Lung (tissue), 12 donors: ENCODE measurements around the gene TF. TPM values are rescaled to one million over a fixed set of nuclear protein-coding genes. Genes with fewer than 3 reads are reported as not detected.

Experiments used
- ATAC-seq: fragments of 200-7000 bp; cut with Tn5 transposase; one replicate; pipeline ENCODE4 v1.9.1; 2020; ENCODE audit warnings: moderate number of reproducible peaks; ENCODE audit not compliant: insufficient read depth, low FRiP score
- DNase-seq, 3 donors: peaks; one replicate each; pipeline ENCODE4 v3.0.0-alpha.2; 2013 to 2017
- H3K27ac ChIP-seq, 2 donors: one replicate each; pipeline ENCODE4 v1.5.1; 2013; ENCODE audit warnings: mild to moderate bottlenecking in 2 of 2, moderate library complexity in 2 of 2, control low read depth in 1 of 2, inconsistent platforms in 1 of 2, low read depth in 1 of 2, low read length in 1 of 2
- H3K27me3 ChIP-seq, 3 donors: one replicate each; pipeline ENCODE4 v1.5.1; 2013; ENCODE audit warnings: low read length in 2 of 3; ENCODE audit not compliant: control insufficient read depth in 3 of 3, insufficient read depth in 3 of 3
- H3K36me3 ChIP-seq, 4 donors: one replicate each; pipeline ENCODE4 v1.5.1; 2013; ENCODE audit warnings: low read length in 4 of 4, mild to moderate bottlenecking in 1 of 4, moderate library complexity in 1 of 4; ENCODE audit not compliant: control insufficient read depth in 4 of 4, insufficient read depth in 4 of 4
- H3K4me1 ChIP-seq, 5 donors: one replicate each; pipeline ENCODE4 v1.5.1; 2013; ENCODE audit warnings: low read length in 5 of 5, mild to moderate bottlenecking in 2 of 5, moderate library complexity in 1 of 5; ENCODE audit not compliant: control insufficient read depth in 5 of 5, insufficient read depth in 5 of 5
- H3K4me3 ChIP-seq: one replicate; pipeline ENCODE4 v1.5.1; 2013; ENCODE audit warnings: mild to moderate bottlenecking, control low read depth, moderate library complexity
- H3K9ac ChIP-seq, 2 donors: one replicate each; pipeline ENCODE4 v1.5.1; 2013; ENCODE audit warnings: low read length in 2 of 2, control low read depth in 1 of 2; ENCODE audit not compliant: insufficient read depth in 1 of 2
- H3K9me3 ChIP-seq, 4 donors: one replicate each; pipeline ENCODE4 v1.5.1; 2013; ENCODE audit warnings: low read length in 3 of 4, mild to moderate bottlenecking in 1 of 4, moderate library complexity in 1 of 4; ENCODE audit not compliant: control insufficient read depth in 4 of 4, insufficient read depth in 3 of 4
- CTCF ChIP-seq: IDR thresholded peaks from 2 replicates; pipeline ENCODE4 v1.5.1; 2012; ENCODE audit warnings: mild to moderate bottlenecking; ENCODE audit errors: control extremely low read depth, extremely low read depth
- WGBS, 2 donors: extraction: QIAGEN DNeasy Blood & Tissue Kit; methylation state at CpG; one replicate each; pipeline ENCODE4 v1.1.7; 2013; 5-methylcytosine and 5-hydroxymethylcytosine counted together
- polyA plus RNA-seq, 2 donors: library from polyadenylated mRNA; stranded (reverse); fragments of 200-250 nt; gene quantifications; one replicate each; pipeline ENCODE4 v1.2.1, GENCODE V29; 2013
- total RNA-seq, 2 donors: library from RNA; depleted of rRNA in 1 of 2; stranded (reverse); fragments of >200 nt in 1 of 2; gene quantifications; one replicate each; pipeline ENCODE4 v1.2.1, GENCODE V29; 2014 to 2021
- donor health status: control.
- donor health status: control.
- donor health status: Bipolar disorder and iron deficiency.
- donor health status: healthy.
- donor health status: DM: yes; HTN: yes; CAD: no.

The TF gene
- total and polyA plus RNA-seq, 4 donors, result 0.59 to 36.1 (median 15.7) TPM

GRCh38 chr3:133758568-133758928 is 12.4 kb downstream of the TF start:
- Histone ChIP-seq H3K9me3 (no peaks in the 10 kb centered on the region), H3K4me3 (no peak overlapping the region), H3K9ac (no peak overlapping the region), H3K27me3 (no peaks in the 10 kb centered on the region), H3K36me3 (no peaks in the 10 kb centered on the region), H3K4me1 (no peaks in the 10 kb centered on the region), H3K27ac (no peak overlapping the region)
- 75 to 87% methylated on average over 1 of the region's 1 CpG for WGBS, 2 donors
- no peak for DNase-seq
- no peak for ATAC-seq
- no peak for TF ChIP-seq CTCF

GRCh38 chr3:133758964-133759739 is 13.0 kb downstream of the TF start:
- no peak for DNase-seq
- Histone ChIP-seq H3K27ac (no peak overlapping the region), H3K9ac (no peak overlapping the region), H3K9me3 (no peaks in the 10 kb centered on the region), H3K4me3 (no peak overlapping the region), H3K4me1 (no peaks in the 10 kb centered on the region), H3K27me3 (no peaks in the 10 kb centered on the region), H3K36me3 (no peaks in the 10 kb centered on the region)
- ATAC-seq, result no peak
- 87 to 92% methylated on average over 9 of the region's 9 CpGs for WGBS, 2 donors
- no peak for TF ChIP-seq CTCF

- Histone ChIP-seq H3K9ac (no peak overlapping the region), H3K36me3 (no peaks in the 10 kb centered on the region), H3K27me3 (no peaks in the 10 kb centered on the region), H3K4me1 (peaks cover 0 to 4% (median 0%) of the 10 kb centered on the region in 5 donors), H3K27ac (no peak overlapping the region), H3K4me3 (no peak overlapping the region), H3K9me3 (no peaks in the 10 kb centered on the region)
- no peak for DNase-seq
- WGBS, 2 donors, result 79 to 83% methylated on average over 2 of the region's 2 CpGs
- ATAC-seq, result no peak
- TF ChIP-seq CTCF, result no peak
Observed at GRCh38 chr3:133759740-133760305, 13.6 kb downstream of the TF start.
